Measurements from ENCODE around the gene COX6A2. TPM values are rescaled to one million over a fixed set of nuclear protein-coding genes. Genes with fewer than 3 reads are reported as not detected.

COX6A2 gene
- total RNA-seq, 1 donor from 2014 or later = not detected

GRCh38 chr16:31466381-31466841, 38.3 kb upstream of the COX6A2 start:
- H3K36me3 ChIP-seq (ENCODE audit: insufficient read depth, low read length) = peaks cover 4% of the 10 kb centered on the region
- no peak overlapping the region for H3K4me2 ChIP-seq (ENCODE audit: low read length)
- no peaks in the 10 kb centered on the region for H3K27me3 ChIP-seq (ENCODE audit: insufficient read depth, low read length)
- no peak overlapping the region for H3K27ac Mint-ChIP-seq (ENCODE audit: unreplicated experiment)
- no peak for FAIRE-seq
- no peak for DNase-seq (ENCODE audit: low read depth)
- H3K4me3 ChIP-seq (ENCODE audit: insufficient read depth, low read depth, low read length) = no peak overlapping the region
- no peak overlapping the region for H3K4me3 Mint-ChIP-seq (ENCODE audit: unreplicated experiment)
- TF ChIP-seq EZH2 (IDR thresholded peaks at IDR 0.05; ENCODE audit: insufficient read depth, low read length) = no peak
- no peak for TF ChIP-seq CTCF (IDR thresholded peaks at IDR 0.05; ENCODE audit: insufficient read depth, low read depth, low read length)
- no peaks in the 10 kb centered on the region for H3K9me3 ChIP-seq (ENCODE audit: insufficient read depth, low read depth, low read length)
- peaks cover 10% of the 10 kb centered on the region for H3K36me3 Mint-ChIP-seq (ENCODE audit: low read depth, unreplicated experiment)
- no peak overlapping the region for H2AFZ ChIP-seq (ENCODE audit: low read depth, low read length)
- H3K4me1 Mint-ChIP-seq (ENCODE audit: low read depth, unreplicated experiment) = peaks cover 6% of the 10 kb centered on the region
- H3K9ac ChIP-seq (ENCODE audit: low read length) = no peak overlapping the region
- H3K27me3 Mint-ChIP-seq (ENCODE audit: low read depth, unreplicated experiment) = no peaks in the 10 kb centered on the region
- H3K79me2 ChIP-seq (ENCODE audit: insufficient read depth, low read length) = peaks cover 13% of the 10 kb centered on the region
- peaks cover 3% of the 10 kb centered on the region for H3K9me3 Mint-ChIP-seq (ENCODE audit: unreplicated experiment)
- no peak overlapping the region for H3K27ac ChIP-seq (ENCODE audit: low read depth, low read length)
- H4K20me1 ChIP-seq (ENCODE audit: insufficient read depth, low read length) = no peaks in the 10 kb centered on the region
- H3K4me1 ChIP-seq (ENCODE audit: insufficient read depth, low read length) = peaks cover 12% of the 10 kb centered on the region

GRCh38 chr16:31465788-31466370, 37.7 kb upstream of the COX6A2 start:
- H3K4me1 Mint-ChIP-seq (ENCODE audit: low read depth, unreplicated experiment) = peaks cover 4% of the 10 kb centered on the region
- H3K27me3 ChIP-seq (ENCODE audit: insufficient read depth, low read length) = no peaks in the 10 kb centered on the region
- H3K27me3 Mint-ChIP-seq (ENCODE audit: low read depth, unreplicated experiment) = no peaks in the 10 kb centered on the region
- no peak overlapping the region for H3K4me3 ChIP-seq (ENCODE audit: insufficient read depth, low read depth, low read length)
- H3K27ac Mint-ChIP-seq (ENCODE audit: unreplicated experiment) = peak overlapping the region; percentile 41
- peaks cover 3% of the 10 kb centered on the region for H3K9me3 Mint-ChIP-seq (ENCODE audit: unreplicated experiment)
- no peaks in the 10 kb centered on the region for H4K20me1 ChIP-seq (ENCODE audit: insufficient read depth, low read length)
- no peak for FAIRE-seq
- peak overlapping the region; percentile 58 for H3K4me3 Mint-ChIP-seq (ENCODE audit: unreplicated experiment)
- H3K36me3 Mint-ChIP-seq (ENCODE audit: low read depth, unreplicated experiment) = peaks cover 10% of the 10 kb centered on the region
- no peak overlapping the region for H3K9ac ChIP-seq (ENCODE audit: low read length)
- peaks cover 12% of the 10 kb centered on the region for H3K79me2 ChIP-seq (ENCODE audit: insufficient read depth, low read length)
- no peak overlapping the region for H2AFZ ChIP-seq (ENCODE audit: low read depth, low read length)
- TF ChIP-seq CTCF (IDR thresholded peaks at IDR 0.05; ENCODE audit: insufficient read depth, low read depth, low read length) = no peak
- no peak for TF ChIP-seq EZH2 (IDR thresholded peaks at IDR 0.05; ENCODE audit: insufficient read depth, low read length)
- H3K27ac ChIP-seq (ENCODE audit: low read depth, low read length) = no peak overlapping the region
- DNase-seq (ENCODE audit: low read depth) = no peak
- H3K4me2 ChIP-seq (ENCODE audit: low read length) = no peak overlapping the region
- peaks cover 7% of the 10 kb centered on the region for H3K4me1 ChIP-seq (ENCODE audit: insufficient read depth, low read length)
- peaks cover 4% of the 10 kb centered on the region for H3K36me3 ChIP-seq (ENCODE audit: insufficient read depth, low read length)
- H3K9me3 ChIP-seq (ENCODE audit: insufficient read depth, low read depth, low read length) = no peaks in the 10 kb centered on the region

GRCh38 chr16:31464781-31465260, 36.7 kb upstream of the COX6A2 start:
- peaks cover 13% of the 10 kb centered on the region for H3K79me2 ChIP-seq (ENCODE audit: insufficient read depth, low read length)
- FAIRE-seq (no peak), DNase-seq (ENCODE audit: low read depth) (no peak)
- no peak overlapping the region for H3K4me2 ChIP-seq (ENCODE audit: low read length)
- Mint-ChIP-seq H3K4me3 (ENCODE audit: unreplicated experiment) (no peak overlapping the region), H3K4me1 (ENCODE audit: low read depth, unreplicated experiment) (peaks cover 4% of the 10 kb centered on the region), H3K36me3 (ENCODE audit: low read depth, unreplicated experiment) (peaks cover 10% of the 10 kb centered on the region), H3K27ac (ENCODE audit: unreplicated experiment) (no peak overlapping the region), H3K27me3 (ENCODE audit: low read depth, unreplicated experiment) (no peaks in the 10 kb centered on the region), H3K9me3 (ENCODE audit: unreplicated experiment) (peaks cover 3% of the 10 kb centered on the region)
- no peaks in the 10 kb centered on the region for H4K20me1 ChIP-seq (ENCODE audit: insufficient read depth, low read length)
- H3K9me3 ChIP-seq (ENCODE audit: insufficient read depth, low read depth, low read length) = no peaks in the 10 kb centered on the region
- TF ChIP-seq CTCF (IDR thresholded peaks at IDR 0.05; ENCODE audit: insufficient read depth, low read depth, low read length) (no peak), EZH2 (IDR thresholded peaks at IDR 0.05; ENCODE audit: insufficient read depth, low read length) (no peak)
- no peak overlapping the region for H3K9ac ChIP-seq (ENCODE audit: low read length)
- peaks cover 4% of the 10 kb centered on the region for H3K36me3 ChIP-seq (ENCODE audit: insufficient read depth, low read length)
- H3K27me3 ChIP-seq (ENCODE audit: insufficient read depth, low read length) = no peaks in the 10 kb centered on the region
- H3K4me3 ChIP-seq (ENCODE audit: insufficient read depth, low read depth, low read length) = no peak overlapping the region
- no peak overlapping the region for H2AFZ ChIP-seq (ENCODE audit: low read depth, low read length)
- no peak overlapping the region for H3K27ac ChIP-seq (ENCODE audit: low read depth, low read length)
- peaks cover 12% of the 10 kb centered on the region for H3K4me1 ChIP-seq (ENCODE audit: insufficient read depth, low read length)
